PFSK-1 (cell line): ENCODE measurements around the gene SLC9A3.

ENCODE experiments used
- POLR2AphosphoS5 ChIP-seq: IDR thresholded peaks from 2 replicates; pipeline ENCODE4 v1.6.1; 2012; ENCODE audit warnings: low read depth, mild to moderate bottlenecking, control low read depth, low read length, moderate library complexity
- SIN3A ChIP-seq: IDR thresholded peaks from 2 replicates; pipeline ENCODE4 v1.6.1; 2012; ENCODE audit warnings: mild to moderate bottlenecking, low read length, moderate library complexity, borderline replicate concordance; ENCODE audit not compliant: insufficient read depth
- TF ChIP-seq, protein P1 (sequence below), 2 experiments: IDR thresholded peaks; 2 replicates each; pipeline versions ENCODE4 v1.6.1 to v1.8.0; 2011 to 2012; ENCODE audit warnings: low read depth in 2 of 2, low read length in 2 of 2, control low read depth in 1 of 2, inconsistent platforms in 1 of 2, mild to moderate bottlenecking in 1 of 2, moderate library complexity in 1 of 2; ENCODE audit not compliant: insufficient read depth in 1 of 2

DNA sequence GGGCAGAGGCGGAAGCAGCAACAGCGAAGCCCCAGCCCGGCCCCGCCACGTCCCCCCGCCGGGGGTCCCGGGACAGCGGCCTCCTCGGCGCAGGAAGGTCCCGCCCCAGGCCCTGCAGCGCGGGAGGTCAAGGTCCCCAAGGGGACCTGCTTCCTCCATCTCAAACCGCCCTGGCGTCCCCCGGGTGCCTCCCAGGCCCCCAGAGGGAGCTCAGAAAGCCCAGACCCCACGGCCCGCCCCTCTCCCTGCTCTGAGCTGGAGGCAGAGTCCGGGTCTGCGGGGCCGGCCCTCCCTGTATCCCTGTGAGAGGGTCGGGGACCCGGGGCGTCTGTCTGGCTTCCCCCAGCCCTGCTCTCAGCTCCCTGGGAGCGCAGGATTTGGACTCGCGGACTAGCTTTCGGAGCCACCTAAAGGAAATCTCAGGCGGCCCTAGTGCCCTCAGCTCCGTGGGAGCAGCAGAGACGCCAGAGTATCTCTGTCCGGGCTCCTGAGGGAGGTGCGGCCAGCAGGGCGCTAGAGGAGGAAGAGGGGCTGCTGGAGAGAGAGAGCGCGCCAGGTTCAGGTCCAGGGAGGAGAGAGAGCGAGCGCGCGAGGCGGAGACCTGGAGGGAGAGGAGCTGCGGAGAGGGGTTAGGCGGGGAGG lies 50.6 kb downstream of the SLC9A3 start:
- TF ChIP-seq POLR2AphosphoS5 = no peak
- TF ChIP-seq, protein P1, sequence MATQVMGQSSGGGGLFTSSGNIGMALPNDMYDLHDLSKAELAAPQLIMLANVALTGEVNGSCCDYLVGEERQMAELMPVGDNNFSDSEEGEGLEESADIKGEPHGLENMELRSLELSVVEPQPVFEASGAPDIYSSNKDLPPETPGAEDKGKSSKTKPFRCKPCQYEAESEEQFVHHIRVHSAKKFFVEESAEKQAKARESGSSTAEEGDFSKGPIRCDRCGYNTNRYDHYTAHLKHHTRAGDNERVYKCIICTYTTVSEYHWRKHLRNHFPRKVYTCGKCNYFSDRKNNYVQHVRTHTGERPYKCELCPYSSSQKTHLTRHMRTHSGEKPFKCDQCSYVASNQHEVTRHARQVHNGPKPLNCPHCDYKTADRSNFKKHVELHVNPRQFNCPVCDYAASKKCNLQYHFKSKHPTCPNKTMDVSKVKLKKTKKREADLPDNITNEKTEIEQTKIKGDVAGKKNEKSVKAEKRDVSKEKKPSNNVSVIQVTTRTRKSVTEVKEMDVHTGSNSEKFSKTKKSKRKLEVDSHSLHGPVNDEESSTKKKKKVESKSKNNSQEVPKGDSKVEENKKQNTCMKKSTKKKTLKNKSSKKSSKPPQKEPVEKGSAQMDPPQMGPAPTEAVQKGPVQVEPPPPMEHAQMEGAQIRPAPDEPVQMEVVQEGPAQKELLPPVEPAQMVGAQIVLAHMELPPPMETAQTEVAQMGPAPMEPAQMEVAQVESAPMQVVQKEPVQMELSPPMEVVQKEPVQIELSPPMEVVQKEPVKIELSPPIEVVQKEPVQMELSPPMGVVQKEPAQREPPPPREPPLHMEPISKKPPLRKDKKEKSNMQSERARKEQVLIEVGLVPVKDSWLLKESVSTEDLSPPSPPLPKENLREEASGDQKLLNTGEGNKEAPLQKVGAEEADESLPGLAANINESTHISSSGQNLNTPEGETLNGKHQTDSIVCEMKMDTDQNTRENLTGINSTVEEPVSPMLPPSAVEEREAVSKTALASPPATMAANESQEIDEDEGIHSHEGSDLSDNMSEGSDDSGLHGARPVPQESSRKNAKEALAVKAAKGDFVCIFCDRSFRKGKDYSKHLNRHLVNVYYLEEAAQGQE (IDR thresholded peaks at IDR 0.05; ENCODE audit: insufficient read depth in 1 of 2, low read depth in 2 of 2, low read length in 2 of 2) = no peak
- TF ChIP-seq SIN3A = no peak
